ENCODE results near the gene NSMCE1.
A peak's percentile ranks its signal among the peaks of the same experiment; 100 is the strongest.
"Not testable (repeated sequence)": the region's sequence is repeated elsewhere in the genome, so short reads cannot be mapped to it uniquely, and the experiment has no call there.

Gene NSMCE1

DNA sequence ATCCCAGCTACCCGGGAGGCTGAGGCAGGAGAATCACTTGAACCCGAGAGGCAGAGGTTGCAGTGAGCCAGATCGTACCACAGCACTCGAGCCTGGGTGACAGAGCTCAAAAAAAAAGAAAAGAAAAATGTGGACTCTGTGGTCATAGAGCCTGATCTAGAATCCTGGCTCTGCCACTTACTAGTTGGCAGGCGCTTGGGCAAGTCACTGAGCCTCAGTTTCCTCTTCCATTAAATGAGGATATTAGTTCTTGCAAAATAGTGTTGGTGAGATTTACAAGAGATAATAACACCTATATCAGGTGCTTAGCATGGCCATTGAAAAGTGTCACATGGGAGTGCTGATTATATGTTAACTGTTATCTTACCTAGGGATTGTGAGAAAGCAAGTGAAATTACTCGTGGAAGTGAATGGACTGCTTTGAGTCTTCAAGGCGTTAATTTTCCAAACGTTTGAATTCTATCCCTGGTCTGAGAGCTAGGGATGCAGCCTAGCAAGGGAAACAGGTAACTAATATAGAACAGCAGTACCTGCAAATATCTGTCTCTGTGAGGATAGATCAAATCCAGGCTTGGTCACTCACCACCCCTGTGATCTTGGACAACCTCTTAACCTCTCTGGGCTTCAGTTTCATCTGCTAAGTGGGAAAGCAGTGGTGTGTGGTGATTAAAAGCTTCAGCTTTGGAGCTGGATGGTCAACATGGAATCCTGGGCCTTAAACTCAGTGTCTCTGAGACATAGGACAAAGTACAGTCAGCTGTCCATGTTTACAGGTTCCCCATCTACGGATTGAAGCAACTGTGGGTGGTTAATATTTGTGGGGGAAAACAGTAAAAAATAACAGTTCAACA, 953 bp upstream of the NSMCE1 start:
- H3K4me3 ChIP-seq (IDR thresholded peaks at IDR 0.05; ENCODE audit: insufficient read depth, low read depth, low read length), result peak overlapping the region; percentile 54
- TF ChIP-seq, protein P1, sequence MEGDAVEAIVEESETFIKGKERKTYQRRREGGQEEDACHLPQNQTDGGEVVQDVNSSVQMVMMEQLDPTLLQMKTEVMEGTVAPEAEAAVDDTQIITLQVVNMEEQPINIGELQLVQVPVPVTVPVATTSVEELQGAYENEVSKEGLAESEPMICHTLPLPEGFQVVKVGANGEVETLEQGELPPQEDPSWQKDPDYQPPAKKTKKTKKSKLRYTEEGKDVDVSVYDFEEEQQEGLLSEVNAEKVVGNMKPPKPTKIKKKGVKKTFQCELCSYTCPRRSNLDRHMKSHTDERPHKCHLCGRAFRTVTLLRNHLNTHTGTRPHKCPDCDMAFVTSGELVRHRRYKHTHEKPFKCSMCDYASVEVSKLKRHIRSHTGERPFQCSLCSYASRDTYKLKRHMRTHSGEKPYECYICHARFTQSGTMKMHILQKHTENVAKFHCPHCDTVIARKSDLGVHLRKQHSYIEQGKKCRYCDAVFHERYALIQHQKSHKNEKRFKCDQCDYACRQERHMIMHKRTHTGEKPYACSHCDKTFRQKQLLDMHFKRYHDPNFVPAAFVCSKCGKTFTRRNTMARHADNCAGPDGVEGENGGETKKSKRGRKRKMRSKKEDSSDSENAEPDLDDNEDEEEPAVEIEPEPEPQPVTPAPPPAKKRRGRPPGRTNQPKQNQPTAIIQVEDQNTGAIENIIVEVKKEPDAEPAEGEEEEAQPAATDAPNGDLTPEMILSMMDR (conservative IDR thresholded peaks at IDR 0.05; ENCODE audit: low read depth, low read length), result no peak
- H3K79me2 ChIP-seq (ENCODE audit: insufficient read depth, low read depth), result no peaks in the 10 kb centered on the region
- H3K27ac ChIP-seq, result no peak overlapping the region
- H3K9ac ChIP-seq, result peak overlapping the region; percentile 75
- H3K4me2 ChIP-seq, result peak overlapping the region; percentile 68
- H2AFZ ChIP-seq (ENCODE audit: low read depth), result peak overlapping the region; percentile 86
- H3K27me3 ChIP-seq (ENCODE audit: insufficient read depth, low read depth), result no peaks in the 10 kb centered on the region
- no peaks in the 10 kb centered on the region for H3K4me1 ChIP-seq (ENCODE audit: low read depth, poor library complexity, severe bottlenecking)
- H3K36me3 ChIP-seq (ENCODE audit: insufficient read depth), result no peaks in the 10 kb centered on the region
- H4K20me1 ChIP-seq (ENCODE audit: insufficient read depth), result no peaks in the 10 kb centered on the region

DNA sequence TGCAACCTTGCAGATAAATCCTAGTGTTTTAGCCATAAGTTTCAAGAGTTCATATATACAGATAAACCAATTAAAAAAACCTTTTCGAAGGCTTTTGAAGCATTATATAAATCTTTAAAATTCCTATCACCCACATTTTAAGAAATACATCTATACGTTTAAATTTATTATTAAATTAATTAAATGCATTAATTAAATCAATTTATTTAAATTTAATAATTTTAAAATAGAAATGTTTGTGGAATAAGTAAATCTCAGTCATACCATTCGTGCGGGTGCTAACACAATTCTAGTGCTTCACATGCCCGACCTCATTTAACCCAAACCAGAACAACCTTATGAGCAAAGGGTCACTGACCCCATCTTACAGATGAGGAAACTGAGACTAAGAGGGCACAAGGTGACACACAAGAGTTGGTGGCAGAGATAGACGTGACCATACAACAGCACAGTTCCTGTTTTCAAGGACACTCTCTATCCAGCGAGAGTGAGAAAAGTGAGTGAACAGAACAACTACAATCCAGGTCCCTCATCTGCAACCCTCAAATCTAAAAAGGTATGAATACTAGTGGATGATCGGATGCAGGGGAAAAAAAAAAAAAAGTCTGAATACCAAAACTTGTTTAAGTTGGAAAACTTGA, 1.4 kb downstream of the NSMCE1 start:
- Histone ChIP-seq H3K36me3 (ENCODE audit: insufficient read depth) (no peaks in the 10 kb centered on the region), H3K9ac (no peak overlapping the region), H3K4me2 (no peak overlapping the region), H3K4me1 (ENCODE audit: low read depth, poor library complexity, severe bottlenecking) (peaks cover 14% of the 10 kb centered on the region), H3K27me3 (ENCODE audit: insufficient read depth, low read depth) (no peaks in the 10 kb centered on the region), H3K4me3 (IDR thresholded peaks at IDR 0.05; ENCODE audit: insufficient read depth, low read depth, low read length) (no peak overlapping the region), H4K20me1 (ENCODE audit: insufficient read depth) (no peaks in the 10 kb centered on the region), H3K27ac (no peak overlapping the region), H3K79me2 (ENCODE audit: insufficient read depth, low read depth) (no peaks in the 10 kb centered on the region), H2AFZ (ENCODE audit: low read depth) (no peak overlapping the region)
- TF ChIP-seq, protein P1 (conservative IDR thresholded peaks at IDR 0.05; ENCODE audit: low read depth, low read length), result no peak

DNA sequence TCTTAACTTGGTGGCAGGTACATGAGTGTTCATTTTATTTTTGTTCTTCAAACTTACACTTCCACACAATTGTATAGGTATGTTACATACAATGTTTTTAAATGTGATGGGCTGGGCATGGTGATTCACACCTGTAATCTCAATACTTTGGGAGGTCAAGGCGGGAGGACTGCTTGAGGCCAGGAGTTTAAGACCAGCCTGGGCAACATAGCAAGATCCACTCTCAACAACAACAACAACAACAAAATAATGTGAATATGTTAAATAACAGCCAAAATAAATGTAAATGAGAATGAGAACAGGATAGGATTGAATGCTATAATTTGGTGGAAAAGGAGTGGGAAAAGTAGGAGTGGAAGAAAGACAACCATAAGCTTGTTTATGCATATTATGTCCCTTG, 2.6 kb downstream of the NSMCE1 start:
- no peak overlapping the region for H3K4me2 ChIP-seq
- H3K79me2 ChIP-seq (ENCODE audit: insufficient read depth, low read depth), result no peaks in the 10 kb centered on the region
- TF ChIP-seq, protein P1 (conservative IDR thresholded peaks at IDR 0.05; ENCODE audit: low read depth, low read length), result no peak
- H3K9ac ChIP-seq, result no peak overlapping the region
- H3K36me3 ChIP-seq (ENCODE audit: insufficient read depth), result no peaks in the 10 kb centered on the region
- no peak overlapping the region for H2AFZ ChIP-seq (ENCODE audit: low read depth)
- H3K27me3 ChIP-seq (ENCODE audit: insufficient read depth, low read depth), result no peaks in the 10 kb centered on the region
- no peak overlapping the region for H3K27ac ChIP-seq
- peaks cover 14% of the 10 kb centered on the region for H3K4me1 ChIP-seq (ENCODE audit: low read depth, poor library complexity, severe bottlenecking)
- no peak overlapping the region for H3K4me3 ChIP-seq (IDR thresholded peaks at IDR 0.05; ENCODE audit: insufficient read depth, low read depth, low read length)
- no peaks in the 10 kb centered on the region for H4K20me1 ChIP-seq (ENCODE audit: insufficient read depth)

DNA sequence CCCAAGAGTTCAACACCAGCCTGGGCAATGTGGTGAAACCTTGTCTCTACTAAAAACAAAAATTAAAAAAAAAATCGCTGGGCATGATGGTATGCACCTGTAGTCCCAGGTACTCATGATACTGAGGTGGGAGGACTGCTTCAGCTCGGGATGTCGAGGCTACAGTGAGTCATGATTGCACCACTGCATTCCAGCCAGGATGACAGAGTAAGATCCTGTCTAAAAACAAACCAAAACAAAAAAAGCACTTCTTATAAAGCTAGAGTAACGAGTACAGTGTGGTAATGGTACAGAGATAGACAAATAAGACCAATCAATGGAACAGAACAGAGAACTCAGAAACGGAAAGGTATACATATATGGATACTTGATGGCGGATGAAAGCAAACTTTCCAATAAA, 4.4 kb downstream of the NSMCE1 start:
- H3K9ac ChIP-seq, result no peak overlapping the region
- no peaks in the 10 kb centered on the region for H4K20me1 ChIP-seq (ENCODE audit: insufficient read depth)
- TF ChIP-seq, protein P1 (conservative IDR thresholded peaks at IDR 0.05; ENCODE audit: low read depth, low read length), result no peak
- H3K79me2 ChIP-seq (ENCODE audit: insufficient read depth, low read depth), result no peaks in the 10 kb centered on the region
- no peak overlapping the region for H3K27ac ChIP-seq
- no peak overlapping the region for H2AFZ ChIP-seq (ENCODE audit: low read depth)
- H3K4me3 ChIP-seq (IDR thresholded peaks at IDR 0.05; ENCODE audit: insufficient read depth, low read depth, low read length), result no peak overlapping the region
- H3K4me2 ChIP-seq, result no peak overlapping the region
- peaks cover 14% of the 10 kb centered on the region for H3K4me1 ChIP-seq (ENCODE audit: low read depth, poor library complexity, severe bottlenecking)
- H3K27me3 ChIP-seq (ENCODE audit: insufficient read depth, low read depth), result no peaks in the 10 kb centered on the region
- no peaks in the 10 kb centered on the region for H3K36me3 ChIP-seq (ENCODE audit: insufficient read depth)

DNA sequence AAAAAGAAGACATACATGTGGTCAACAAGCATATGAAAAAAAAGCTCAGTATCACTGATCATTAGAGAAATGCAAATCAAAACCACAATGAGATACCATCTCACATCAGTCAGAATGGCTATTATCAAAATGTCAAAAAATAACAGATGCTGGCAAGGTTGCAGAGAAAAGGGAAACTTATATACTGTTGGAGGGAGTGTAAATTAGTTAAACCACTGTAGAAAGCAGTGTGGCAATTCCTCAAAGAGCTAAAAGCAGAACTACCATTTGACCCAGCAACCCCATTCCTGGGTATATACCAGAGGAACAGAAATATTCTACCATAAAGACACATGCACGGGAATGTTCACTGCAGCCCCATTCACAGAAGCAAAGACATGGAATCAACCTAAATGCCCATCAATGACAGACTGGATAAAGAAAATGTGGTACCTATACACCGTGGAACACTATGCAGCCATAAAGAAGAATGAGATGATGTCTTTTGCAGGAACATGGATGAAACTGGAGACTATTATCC, 5.6 kb downstream of the NSMCE1 start:
- H3K4me2 ChIP-seq; H4K20me1 ChIP-seq (ENCODE audit: insufficient read depth); H3K27ac ChIP-seq; H3K4me3 ChIP-seq (IDR thresholded peaks at IDR 0.05; ENCODE audit: insufficient read depth, low read depth, low read length); H3K27me3 ChIP-seq (ENCODE audit: insufficient read depth, low read depth); H2AFZ ChIP-seq (ENCODE audit: low read depth); H3K79me2 ChIP-seq (ENCODE audit: insufficient read depth, low read depth); H3K36me3 ChIP-seq (ENCODE audit: insufficient read depth); H3K9ac ChIP-seq: not testable (repeated sequence)
- H3K4me1 ChIP-seq (ENCODE audit: low read depth, poor library complexity, severe bottlenecking), result peaks cover 14% of the 10 kb centered on the region

All from KMS-11 (cell line).